HS-5 (cell line): ENCODE data around the gene SLC8A2.

Experiments used
- DNase-seq: peaks from one replicate; pipeline ENCODE4 v3.0.0-alpha.2; 2012; ENCODE audit warnings: low read depth

Gene SLC8A2

GRCh38 chr19:47379381-47379938 is 92.2 kb downstream of the SLC8A2 start:
- DNase-seq, result no peak

GRCh38 chr19:47378246-47378645 is 93.4 kb downstream of the SLC8A2 start:
- DNase-seq, result no peak
